Stimulated activated CD4-positive, alpha-beta T cell treated with anti-CD3 and anti-CD28 coated beads, TNF-alpha, amount 100 ng/mL, for 24 hours (primary cell): ENCODE data around the gene TLE4.
A peak's percentile ranks its signal among the peaks of the same experiment; 100 is the strongest.
"Not testable (repeated sequence)": the region's sequence is repeated elsewhere in the genome, so short reads cannot be mapped to it uniquely, and the experiment has no call there.

ENCODE experiments used
- DNase-seq, 3 experiments: peaks; one replicate each; pipeline ENCODE4 v3.0.0-alpha.2; 2020; ENCODE audit warnings: low read depth in 3 of 3

The TLE4 gene

GRCh38 chr9:79603222-79603920 is 31.6 kb downstream of the TLE4 start:
- no peak for DNase-seq

DNA sequence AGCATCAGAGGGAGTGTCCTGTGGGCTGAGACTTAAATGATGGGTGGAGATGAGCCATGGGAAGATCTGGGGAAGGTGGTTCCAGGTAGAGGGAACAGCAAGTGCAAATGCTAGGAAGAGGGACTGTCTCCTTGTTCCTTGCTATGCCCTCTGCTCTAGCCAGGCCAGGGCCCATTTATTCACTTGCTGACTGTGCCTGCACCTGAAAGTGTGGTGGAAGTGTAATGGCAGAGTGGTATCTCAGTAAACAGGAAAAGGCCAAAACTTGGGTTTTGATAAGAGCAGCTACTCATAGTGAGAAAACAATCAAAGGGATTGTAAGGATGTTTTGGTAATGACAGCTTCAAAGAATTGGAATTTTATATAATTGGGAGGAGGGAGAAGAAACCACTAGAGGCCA is 32.4 kb downstream of the TLE4 start:
- DNase-seq: no peak

DNA sequence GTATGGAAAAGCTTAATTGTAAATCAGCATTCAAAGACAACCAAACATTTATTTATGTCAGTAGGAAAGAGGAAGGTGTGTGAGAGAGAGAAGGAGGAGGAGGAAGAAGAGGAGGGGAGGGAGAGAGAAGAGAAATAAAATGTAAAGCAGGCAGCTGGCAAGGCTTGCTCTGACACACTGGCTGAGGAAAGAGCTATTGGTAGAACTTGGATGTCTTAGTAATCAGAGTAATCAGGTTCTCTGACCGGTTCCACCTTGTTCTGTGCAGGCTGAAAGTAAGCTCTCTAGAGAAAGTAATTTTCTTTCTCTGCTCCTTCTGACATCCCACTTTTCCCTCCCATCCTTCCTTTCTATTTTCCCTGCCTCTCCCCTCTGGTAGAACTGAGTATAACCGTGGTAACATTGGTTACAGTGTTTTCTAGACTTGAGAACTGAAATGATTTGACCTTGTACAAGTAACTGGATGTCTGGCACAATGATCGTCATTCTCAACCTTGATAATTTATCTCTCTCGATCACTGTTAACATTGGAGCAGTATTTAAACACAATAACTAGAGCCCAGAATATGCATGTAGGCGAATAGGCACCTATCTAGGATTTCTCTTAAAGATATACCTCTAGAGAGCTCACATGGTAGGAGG is 33.3 kb downstream of the TLE4 start:
- no peak for DNase-seq

DNA sequence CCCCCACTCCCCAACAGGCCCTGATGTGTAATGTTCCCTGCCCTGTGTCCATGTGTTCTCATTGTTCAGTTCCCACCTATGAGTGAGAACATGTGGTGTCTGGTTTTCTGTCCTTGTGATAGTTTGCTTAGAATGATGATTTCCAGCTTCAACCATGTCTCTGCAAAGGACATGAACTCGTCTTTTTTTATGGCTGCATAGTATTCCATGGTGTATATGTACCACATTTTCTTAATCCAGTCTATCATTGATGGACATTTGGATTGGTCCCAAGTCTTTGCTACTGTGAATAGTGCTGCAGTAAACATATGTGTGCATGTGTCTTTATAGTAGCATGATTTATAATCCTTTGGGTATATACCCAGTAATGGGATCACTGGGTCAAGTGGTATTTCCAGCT is 34.8 kb downstream of the TLE4 start:
- DNase-seq: not testable (repeated sequence)

DNA sequence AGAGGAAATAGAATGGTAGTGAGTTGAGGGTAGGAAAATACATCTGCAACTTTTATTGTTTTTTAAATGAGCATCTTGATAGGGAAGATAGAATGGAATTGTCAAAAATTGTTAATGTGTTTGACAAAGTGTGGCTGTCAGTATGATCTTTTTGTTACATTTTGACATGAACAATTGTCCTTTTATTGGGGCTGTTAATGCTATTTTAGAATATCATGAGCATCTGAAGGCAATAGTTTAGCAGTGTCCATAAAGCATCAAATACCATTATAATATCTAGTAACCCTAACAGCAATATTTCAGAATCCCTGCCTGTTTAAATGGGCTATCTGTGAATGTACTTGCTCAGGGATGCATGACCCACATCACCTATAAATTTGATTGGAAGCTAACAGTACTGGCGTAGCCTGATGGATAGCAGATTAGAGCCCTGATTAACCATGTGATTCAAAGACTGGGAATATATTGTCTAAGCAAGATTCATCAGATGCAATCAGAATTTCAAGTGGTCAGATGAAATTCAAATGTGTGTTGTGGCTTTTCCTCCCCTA is 37.8 kb downstream of the TLE4 start:
- DNase-seq: no peak

GRCh38 chr9:79610019-79610631 is 38.4 kb downstream of the TLE4 start:
- DNase-seq: no peak

DNA sequence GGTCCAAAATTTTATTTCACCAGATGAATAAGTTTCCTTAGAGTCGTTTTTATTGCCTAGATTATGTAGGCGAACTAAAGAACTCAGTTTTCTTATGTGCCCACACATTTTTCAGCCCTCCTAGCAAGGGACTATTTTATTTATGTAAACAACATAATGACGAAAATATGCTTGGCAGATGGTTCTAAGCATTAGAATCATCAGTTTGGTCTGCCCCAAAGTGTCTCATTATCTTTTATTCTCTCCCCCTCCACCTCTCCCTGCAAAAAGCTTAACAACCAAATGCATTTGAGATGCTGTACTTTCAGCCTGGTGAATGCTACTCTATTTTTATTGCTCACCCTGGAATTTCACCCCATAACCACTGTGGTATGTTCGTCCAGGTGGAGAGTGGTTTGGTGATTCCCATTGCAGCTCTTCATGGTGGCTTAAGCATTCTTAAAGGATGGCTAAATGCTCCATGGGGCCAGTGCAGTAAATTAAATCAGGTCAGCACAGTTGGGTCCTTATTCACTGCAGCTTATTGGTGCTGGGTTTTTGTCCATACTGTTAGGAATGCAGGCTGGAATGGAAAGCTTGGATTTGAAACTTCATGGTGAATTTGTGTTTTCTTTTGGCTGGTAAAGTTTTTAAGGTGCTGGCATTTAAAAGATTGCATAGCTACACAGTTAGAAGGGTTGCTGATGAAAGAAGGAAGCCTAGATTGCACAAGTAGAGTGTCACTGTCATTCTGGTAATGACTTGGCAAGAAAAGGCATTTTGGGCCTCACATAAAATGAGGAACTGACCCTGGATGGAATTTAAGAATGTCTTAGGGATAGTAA is 39.2 kb downstream of the TLE4 start:
- DNase-seq: no peak

- no peak for DNase-seq
These were observed 41.4 kb downstream of the TLE4 start for GRCh38 chr9:79613145-79613544.

- no peak for DNase-seq
These were observed 43.3 kb downstream of the TLE4 start for GRCh38 chr9:79615038-79615437.

- DNase-seq: no peak
These were observed 44.2 kb downstream of the TLE4 start for GRCh38 chr9:79616013-79616412.

DNA sequence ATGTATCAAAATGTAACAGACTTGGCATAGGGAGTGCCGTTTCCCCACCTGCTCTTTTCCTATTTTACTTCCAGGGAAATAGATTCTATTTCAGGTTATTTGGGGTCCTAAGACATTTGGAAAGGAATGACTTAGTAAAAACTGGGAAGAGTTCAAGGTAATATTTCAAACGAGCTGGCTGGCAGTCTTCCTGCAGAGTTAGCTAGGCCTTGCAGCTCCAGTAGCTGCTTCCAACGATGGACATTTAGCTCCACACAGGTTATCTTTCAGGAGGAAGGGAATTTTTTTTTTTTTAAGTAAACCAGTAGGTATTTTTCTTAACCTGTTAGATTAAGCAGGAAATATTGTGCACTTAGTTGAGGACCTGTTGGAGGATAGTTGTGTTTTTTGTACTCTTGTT is 45.2 kb downstream of the TLE4 start:
- no peak for DNase-seq

DNA sequence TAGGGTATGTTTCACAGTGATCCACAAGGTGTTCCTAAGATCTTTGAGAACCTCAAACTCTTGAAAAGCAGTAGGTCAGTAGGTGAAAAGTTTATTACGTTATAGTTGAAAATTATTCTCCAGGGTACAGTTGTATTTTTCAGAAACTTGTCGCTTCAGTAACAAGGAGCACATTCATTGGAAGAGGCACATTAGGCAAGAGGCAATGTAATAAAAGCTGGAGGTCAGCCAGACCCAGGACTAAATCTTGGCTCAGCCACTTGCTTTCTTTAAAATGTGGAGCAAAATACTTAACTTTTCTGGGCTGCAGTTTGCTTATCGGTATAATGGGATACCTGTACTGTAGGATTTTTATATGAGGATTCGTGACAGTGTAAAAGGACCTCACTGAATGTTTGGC is 45.6 kb downstream of the TLE4 start:
- no peak for DNase-seq

DNA sequence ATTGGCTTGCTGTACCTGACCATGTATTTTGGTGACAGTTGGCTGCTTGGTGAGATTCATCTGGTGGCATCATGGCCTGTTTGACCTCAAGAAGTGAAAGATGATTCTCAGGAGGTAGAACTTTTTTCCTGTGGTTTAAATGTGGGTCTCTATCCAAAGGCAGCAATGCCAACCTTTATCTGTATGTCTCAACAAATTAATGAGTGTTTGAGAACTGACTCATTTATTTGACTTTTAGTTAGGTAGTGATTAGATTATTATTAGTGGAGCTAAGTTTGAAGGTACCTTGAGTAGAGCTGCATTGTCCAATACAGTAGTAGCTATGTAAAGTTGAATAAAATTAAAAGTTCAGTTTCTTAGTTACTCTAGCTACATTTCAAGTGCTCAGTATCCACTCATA is 48.2 kb downstream of the TLE4 start:
- no peak for DNase-seq

- DNase-seq: no peak
These were observed 50.3 kb downstream of the TLE4 start for GRCh38 chr9:79621916-79622575.

- peak in 2 of 3 experiments; percentile 5 to 11 for DNase-seq
These were observed 52.3 kb downstream of the TLE4 start for GRCh38 chr9:79623799-79624721.

GRCh38 chr9:79629721-79630120 is 58.0 kb downstream of the TLE4 start:
- DNase-seq: no peak

GRCh38 chr9:79630521-79631403 is 59.0 kb downstream of the TLE4 start:
- DNase-seq: no peak

- DNase-seq: no peak
These were observed 60.3 kb downstream of the TLE4 start for GRCh38 chr9:79632060-79632459.

GRCh38 chr9:79632705-79633104 is 60.9 kb downstream of the TLE4 start:
- no peak for DNase-seq
